HEK293 (cell line): Measurements from ENCODE around the gene KRT13.
A peak's percentile ranks its signal among the peaks of the same experiment; 100 is the strongest.

ENCODE experiments used
- CTCF ChIA-PET: fragments of 350-600 bp; formaldehyde crosslinking; extraction: SDS; loops from one replicate; lab custom pipeline; 2021; ENCODE audit warnings: antibody characterized with exemption; lab: Yijun Ruan, JAX
- POLR2A ChIA-PET: fragments of 300-600 bp; formaldehyde crosslinking; extraction: SDS; loops from one replicate; lab custom pipeline; 2020; ENCODE audit warnings: antibody characterized with exemption, inconsistent platforms; lab: Yijun Ruan, JAX
- H3K27ac ChIP-seq: fragments of 200-500 bp; sonication (Bioruptor generic); 2 replicates; pipeline ENCODE4 v1.5.1; 2014; ENCODE audit warnings: low read depth, low read length, control low read depth, inconsistent platforms; ENCODE audit errors: extremely low read depth
- H3K36me3 ChIP-seq, 2 experiments: fragments of 200-500 bp in 1 of 2; sonication (Bioruptor generic) in 1 of 2; 1 replicate in 1 of 2; 2 replicates in 1 of 2; pipeline ENCODE4 v1.5.1; 2014 to 2017; ENCODE audit warnings: inconsistent platforms in 2 of 2, low read length in 2 of 2; ENCODE audit not compliant: control insufficient read depth in 2 of 2, insufficient read depth in 1 of 2
- H3K4me1 ChIP-seq: fragments of 200-500 bp; sonication (Bioruptor generic); 2 replicates; pipeline ENCODE4 v1.5.1; 2014; ENCODE audit warnings: mild to moderate bottlenecking, low read length, inconsistent platforms; ENCODE audit not compliant: control insufficient read depth, insufficient read depth
- H3K4me3 ChIP-seq: 2 replicates; pipeline ENCODE4 v1.5.1; 2011; ENCODE audit warnings: low read depth, mild to moderate bottlenecking, control low read depth, low read length, moderate library complexity
- H3K9me3 ChIP-seq: fragments of 200-500 bp; sonication (Bioruptor generic); 2 replicates; pipeline ENCODE4 v1.5.1; 2014; ENCODE audit warnings: low read depth, low read length, inconsistent platforms; ENCODE audit not compliant: control insufficient read depth, insufficient read depth
- GFI1B ChIP-seq: fragments of 450-650 bp; formaldehyde crosslinking; IDR thresholded peaks from 2 replicates; pipeline ENCODE4 v1.5.1; 2016; ENCODE audit warnings: missing biosample characterization, missing genetic modification characterization
- GLIS1 ChIP-seq: fragments of 450-650 bp; formaldehyde crosslinking; IDR thresholded peaks from 2 replicates; pipeline ENCODE4 v1.5.1; 2016; ENCODE audit warnings: missing biosample characterization, missing genetic modification characterization
- OVOL3 ChIP-seq: fragments of 450-650 bp; formaldehyde crosslinking; IDR thresholded peaks from 2 replicates; pipeline ENCODE4 v1.5.1; 2016; ENCODE audit warnings: missing biosample characterization, missing genetic modification characterization
- YY1 ChIP-seq: fragments of 450-650 bp; formaldehyde crosslinking; IDR thresholded peaks from 2 replicates; pipeline ENCODE4 v1.5.1; 2018; ENCODE audit warnings: missing biosample characterization, missing genetic modification characterization
- ZBTB17 ChIP-seq: fragments of 450-650 bp; formaldehyde crosslinking; IDR thresholded peaks from 2 replicates; pipeline ENCODE4 v1.5.1; 2016; ENCODE audit warnings: missing biosample characterization, missing genetic modification characterization
- ZBTB8A ChIP-seq: fragments of 450-650 bp; formaldehyde crosslinking; IDR thresholded peaks from 2 replicates; pipeline ENCODE4 v1.5.1; 2016; ENCODE audit warnings: missing biosample characterization, missing genetic modification characterization
- ZIC2 ChIP-seq: fragments of 450-650 bp; formaldehyde crosslinking; IDR thresholded peaks from 2 replicates; pipeline ENCODE4 v1.5.1; 2016; ENCODE audit warnings: missing biosample characterization, missing genetic modification characterization
- ZNF112 ChIP-seq: fragments of 450-650 bp; formaldehyde crosslinking; IDR thresholded peaks from 2 replicates; pipeline ENCODE4 v1.5.0; 2017; ENCODE audit warnings: missing biosample characterization, missing genetic modification characterization
- ZNF114 ChIP-seq: fragments of 450-650 bp; formaldehyde crosslinking; IDR thresholded peaks from 2 replicates; pipeline ENCODE4 v1.5.0; 2017; ENCODE audit warnings: missing biosample characterization, missing genetic modification characterization
- ZNF138 ChIP-seq: fragments of 450-650 bp; formaldehyde crosslinking; IDR thresholded peaks from 2 replicates; pipeline ENCODE4 v1.5.1; 2016; ENCODE audit warnings: missing biosample characterization, missing genetic modification characterization, borderline replicate concordance
- ZNF146 ChIP-seq: fragments of 450-650 bp; formaldehyde crosslinking; IDR thresholded peaks from 2 replicates; pipeline ENCODE4 v1.5.1; 2016; ENCODE audit warnings: missing biosample characterization, missing genetic modification characterization
- ZNF169 ChIP-seq: fragments of 450-650 bp; formaldehyde crosslinking; IDR thresholded peaks from 2 replicates; pipeline ENCODE4 v1.5.1; 2016; ENCODE audit warnings: missing biosample characterization, missing genetic modification characterization
- ZNF2 ChIP-seq: fragments of 450-650 bp; formaldehyde crosslinking; IDR thresholded peaks from 2 replicates; pipeline ENCODE4 v1.5.1; 2016; ENCODE audit warnings: missing biosample characterization, missing genetic modification characterization
- ZNF248 ChIP-seq: fragments of 450-650 bp; formaldehyde crosslinking; IDR thresholded peaks from 2 replicates; pipeline ENCODE4 v1.5.1; 2017; ENCODE audit warnings: missing biosample characterization, missing genetic modification characterization
- ZNF324 ChIP-seq: fragments of 450-650 bp; formaldehyde crosslinking; IDR thresholded peaks from 2 replicates; pipeline ENCODE4 v1.5.1; 2016; ENCODE audit warnings: missing biosample characterization, missing genetic modification characterization
- ZNF423 ChIP-seq: fragments of 450-650 bp; formaldehyde crosslinking; IDR thresholded peaks from 2 replicates; pipeline ENCODE4 v1.5.1; 2016; ENCODE audit warnings: missing biosample characterization, missing genetic modification characterization
- ZNF510 ChIP-seq: fragments of 450-650 bp; formaldehyde crosslinking; IDR thresholded peaks from 2 replicates; pipeline ENCODE4 v1.5.1; 2018; ENCODE audit warnings: mild to moderate bottlenecking, missing genetic modification characterization, missing biosample characterization; ENCODE audit not compliant: insufficient replicate concordance
- ZNF548 ChIP-seq: fragments of 450-650 bp; formaldehyde crosslinking; IDR thresholded peaks from 2 replicates; pipeline ENCODE4 v1.5.1; 2016; ENCODE audit warnings: missing biosample characterization, missing genetic modification characterization
- ZNF610 ChIP-seq: fragments of 450-650 bp; formaldehyde crosslinking; IDR thresholded peaks from 2 replicates; pipeline ENCODE4 v1.5.1; 2016; ENCODE audit warnings: missing biosample characterization, missing genetic modification characterization, borderline replicate concordance
- ZNF624 ChIP-seq: fragments of 450-650 bp; formaldehyde crosslinking; IDR thresholded peaks from 2 replicates; pipeline ENCODE4 v1.5.1; 2017; ENCODE audit warnings: missing biosample characterization, missing genetic modification characterization
- ZNF664 ChIP-seq: fragments of 450-650 bp; formaldehyde crosslinking; IDR thresholded peaks from 2 replicates; pipeline ENCODE4 v1.5.1; 2016; ENCODE audit warnings: missing biosample characterization, missing genetic modification characterization
- ZSCAN30 ChIP-seq: fragments of 450-650 bp; IDR thresholded peaks from 2 replicates; pipeline ENCODE4 v1.5.1; 2018; ENCODE audit warnings: missing biosample characterization, mild to moderate bottlenecking, missing genetic modification characterization, moderate library complexity
- TF ChIP-seq, protein P1 (sequence below): fragments of 450-650 bp; formaldehyde crosslinking; IDR thresholded peaks from 2 replicates; pipeline ENCODE4 v1.5.1; 2016; ENCODE audit warnings: missing biosample characterization, missing genetic modification characterization
- TF ChIP-seq, protein P2 (sequence below): fragments of 450-650 bp; formaldehyde crosslinking; IDR thresholded peaks from 2 replicates; pipeline ENCODE4 v1.5.1; 2016; ENCODE audit warnings: missing biosample characterization, missing genetic modification characterization
- TF ChIP-seq, protein P3 (sequence below): fragments of 450-650 bp; formaldehyde crosslinking; IDR thresholded peaks from 2 replicates; pipeline ENCODE4; 2016; ENCODE audit warnings: missing biosample characterization, missing genetic modification characterization
- TF ChIP-seq, protein P4 (sequence below): fragments of 450-650 bp; formaldehyde crosslinking; IDR thresholded peaks from 2 replicates; pipeline ENCODE4 v1.5.1; 2016; ENCODE audit warnings: missing biosample characterization, missing genetic modification characterization
- TF ChIP-seq, protein P5 (sequence below): fragments of 450-650 bp; formaldehyde crosslinking; IDR thresholded peaks from 2 replicates; pipeline ENCODE4 v1.5.1; 2016; ENCODE audit warnings: missing biosample characterization, missing genetic modification characterization

The KRT13 gene

DNA sequence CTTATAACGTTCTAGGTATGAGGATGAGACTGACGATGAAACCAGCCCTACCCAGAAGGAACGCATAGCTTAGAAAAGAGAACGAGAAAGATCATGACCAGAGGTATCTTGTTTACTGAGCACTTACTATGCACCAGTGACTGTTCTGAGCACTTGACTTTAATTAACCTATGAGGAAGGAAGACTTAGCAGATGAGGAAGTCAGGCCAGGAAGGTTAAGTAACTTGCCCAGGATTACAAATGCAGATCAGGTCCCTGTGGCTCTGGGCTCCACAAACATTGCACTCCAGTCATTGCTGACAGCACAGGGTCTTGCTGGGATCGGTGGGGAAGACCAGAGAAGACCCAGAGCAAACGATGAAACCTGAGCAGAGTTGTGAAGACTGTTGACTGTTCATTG lies 7.1 kb downstream of the KRT13 start:
- CTCF ChIA-PET = interaction anchor here (0.6 to 3.1 kb wide), 13 partner anchors 10 to 689 kb away, joined by 3 to 25 read pairs (median 4); partner anchors contain the start of gene KRT35
- H3K4me3 ChIP-seq = no peak overlapping the region
- POLR2A ChIA-PET = no interaction called here
- peak; percentile 96 for TF ChIP-seq ZNF664
- TF ChIP-seq ZNF114 (tag by site-specific recombination) = no peak
- peak; percentile 59 for TF ChIP-seq ZBTB17
- H3K36me3 ChIP-seq = no peaks in the 10 kb centered on the region
- peaks cover 2% of the 10 kb centered on the region for H3K4me1 ChIP-seq
- H3K27ac ChIP-seq = no peak overlapping the region
- no peaks in the 10 kb centered on the region for H3K9me3 ChIP-seq

DNA sequence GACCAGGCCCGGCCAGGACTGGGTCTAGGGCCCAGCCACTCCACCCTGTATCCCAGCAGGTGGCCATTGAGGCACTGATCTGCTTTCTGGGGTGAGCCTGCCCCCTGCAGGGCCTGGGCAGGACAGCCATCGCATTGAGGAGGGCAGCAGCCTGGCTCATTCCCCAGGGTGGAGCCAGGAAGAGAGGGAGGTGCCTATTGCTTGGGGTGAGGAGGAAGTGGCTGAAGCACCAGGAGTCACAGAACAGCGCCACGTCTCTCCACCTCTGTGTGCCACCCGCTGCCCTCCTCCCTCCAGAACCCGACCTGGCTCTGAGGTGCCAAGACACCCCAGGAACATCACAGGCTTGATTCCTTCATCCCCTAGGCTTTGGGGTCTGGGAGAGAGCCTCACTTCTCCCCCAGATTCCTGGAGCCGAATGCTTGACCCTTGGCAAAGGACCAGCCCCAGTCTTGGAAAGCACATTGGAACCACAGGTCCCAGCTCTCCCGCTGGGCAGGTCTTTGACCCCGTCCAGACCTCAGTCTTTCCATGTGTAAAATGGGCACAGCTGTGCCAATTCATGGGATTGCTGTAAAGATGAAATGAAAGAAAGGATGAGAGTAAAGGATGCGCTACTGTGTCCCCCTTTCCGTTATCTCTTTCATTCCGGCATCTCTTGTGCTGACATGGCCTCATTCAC lies 8.5 kb downstream of the KRT13 start:
- Histone ChIP-seq H3K27ac (no peak overlapping the region), H3K4me3 (no peak overlapping the region), H3K4me1 (peaks cover 6% of the 10 kb centered on the region), H3K36me3 (no peaks in the 10 kb centered on the region), H3K9me3 (no peaks in the 10 kb centered on the region)
- POLR2A ChIA-PET = no interaction called here
- CTCF ChIA-PET = interaction anchor here (0.6 to 3.2 kb wide), 23 partner anchors 9 to 639 kb away, joined by 3 to 25 read pairs (median 5); partner anchors contain the start of genes KRT13, KRT17 and KRT35
- TF ChIP-seq, protein P1, sequence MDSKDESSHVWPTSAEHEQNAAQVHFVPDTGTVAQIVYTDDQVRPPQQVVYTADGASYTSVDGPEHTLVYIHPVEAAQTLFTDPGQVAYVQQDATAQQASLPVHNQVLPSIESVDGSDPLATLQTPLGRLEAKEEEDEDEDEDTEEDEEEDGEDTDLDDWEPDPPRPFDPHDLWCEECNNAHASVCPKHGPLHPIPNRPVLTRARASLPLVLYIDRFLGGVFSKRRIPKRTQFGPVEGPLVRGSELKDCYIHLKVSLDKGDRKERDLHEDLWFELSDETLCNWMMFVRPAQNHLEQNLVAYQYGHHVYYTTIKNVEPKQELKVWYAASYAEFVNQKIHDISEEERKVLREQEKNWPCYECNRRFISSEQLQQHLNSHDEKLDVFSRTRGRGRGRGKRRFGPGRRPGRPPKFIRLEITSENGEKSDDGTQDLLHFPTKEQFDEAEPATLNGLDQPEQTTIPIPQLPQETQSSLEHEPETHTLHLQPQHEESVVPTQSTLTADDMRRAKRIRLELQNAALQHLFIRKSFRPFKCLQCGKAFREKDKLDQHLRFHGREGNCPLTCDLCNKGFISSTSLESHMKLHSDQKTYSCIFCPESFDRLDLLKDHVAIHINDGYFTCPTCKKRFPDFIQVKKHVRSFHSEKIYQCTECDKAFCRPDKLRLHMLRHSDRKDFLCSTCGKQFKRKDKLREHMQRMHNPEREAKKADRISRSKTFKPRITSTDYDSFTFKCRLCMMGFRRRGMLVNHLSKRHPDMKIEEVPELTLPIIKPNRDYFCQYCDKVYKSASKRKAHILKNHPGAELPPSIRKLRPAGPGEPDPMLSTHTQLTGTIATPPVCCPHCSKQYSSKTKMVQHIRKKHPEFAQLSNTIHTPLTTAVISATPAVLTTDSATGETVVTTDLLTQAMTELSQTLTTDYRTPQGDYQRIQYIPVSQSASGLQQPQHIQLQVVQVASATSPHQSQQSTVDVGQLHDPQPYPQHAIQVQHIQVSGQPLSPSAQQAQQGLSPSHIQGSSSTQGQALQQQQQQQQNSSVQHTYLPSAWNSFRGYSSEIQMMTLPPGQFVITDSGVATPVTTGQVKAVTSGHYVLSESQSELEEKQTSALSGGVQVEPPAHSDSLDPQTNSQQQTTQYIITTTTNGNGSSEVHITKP (tag by site-specific recombination) = peak; percentile 61
- TF ChIP-seq ZNF324 (tag by site-specific recombination) = no peak
- TF ChIP-seq ZNF138 (tag by site-specific recombination) = no peak
- TF ChIP-seq, protein P2, sequence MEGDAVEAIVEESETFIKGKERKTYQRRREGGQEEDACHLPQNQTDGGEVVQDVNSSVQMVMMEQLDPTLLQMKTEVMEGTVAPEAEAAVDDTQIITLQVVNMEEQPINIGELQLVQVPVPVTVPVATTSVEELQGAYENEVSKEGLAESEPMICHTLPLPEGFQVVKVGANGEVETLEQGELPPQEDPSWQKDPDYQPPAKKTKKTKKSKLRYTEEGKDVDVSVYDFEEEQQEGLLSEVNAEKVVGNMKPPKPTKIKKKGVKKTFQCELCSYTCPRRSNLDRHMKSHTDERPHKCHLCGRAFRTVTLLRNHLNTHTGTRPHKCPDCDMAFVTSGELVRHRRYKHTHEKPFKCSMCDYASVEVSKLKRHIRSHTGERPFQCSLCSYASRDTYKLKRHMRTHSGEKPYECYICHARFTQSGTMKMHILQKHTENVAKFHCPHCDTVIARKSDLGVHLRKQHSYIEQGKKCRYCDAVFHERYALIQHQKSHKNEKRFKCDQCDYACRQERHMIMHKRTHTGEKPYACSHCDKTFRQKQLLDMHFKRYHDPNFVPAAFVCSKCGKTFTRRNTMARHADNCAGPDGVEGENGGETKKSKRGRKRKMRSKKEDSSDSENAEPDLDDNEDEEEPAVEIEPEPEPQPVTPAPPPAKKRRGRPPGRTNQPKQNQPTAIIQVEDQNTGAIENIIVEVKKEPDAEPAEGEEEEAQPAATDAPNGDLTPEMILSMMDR (tag by site-specific recombination) = peak; percentile 95
- TF ChIP-seq YY1 = no peak
- TF ChIP-seq ZNF548 (tag by site-specific recombination) = no peak
- no peak for TF ChIP-seq ZNF146 (tag by site-specific recombination)
- no peak for TF ChIP-seq ZNF510 (tag by site-specific recombination)
- TF ChIP-seq, protein P3, sequence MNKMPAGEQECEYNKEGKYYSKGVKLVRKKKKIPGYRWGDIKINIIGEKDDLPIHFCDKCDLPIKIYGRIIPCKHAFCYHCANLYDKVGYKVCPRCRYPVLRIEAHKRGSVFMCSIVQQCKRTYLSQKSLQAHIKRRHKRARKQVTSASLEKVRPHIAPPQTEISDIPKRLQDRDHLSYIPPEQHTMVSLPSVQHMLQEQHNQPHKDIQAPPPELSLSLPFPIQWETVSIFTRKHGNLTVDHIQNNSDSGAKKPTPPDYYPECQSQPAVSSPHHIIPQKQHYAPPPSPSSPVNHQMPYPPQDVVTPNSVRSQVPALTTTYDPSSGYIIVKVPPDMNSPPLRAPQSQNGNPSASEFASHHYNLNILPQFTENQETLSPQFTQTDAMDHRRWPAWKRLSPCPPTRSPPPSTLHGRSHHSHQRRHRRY (tag by site-specific recombination) = no peak
- no peak for TF ChIP-seq ZNF610
- no peak for TF ChIP-seq OVOL3 (tag by site-specific recombination)
- peak; percentile 78 for TF ChIP-seq ZSCAN30 (tag by site-specific recombination)
- TF ChIP-seq ZNF423 (tag by site-specific recombination) = peak; percentile 59
- no peak for TF ChIP-seq ZNF624
- no peak for TF ChIP-seq GFI1B
- TF ChIP-seq ZNF248 = no peak
- TF ChIP-seq ZNF112 = no peak
- TF ChIP-seq, protein P4, sequence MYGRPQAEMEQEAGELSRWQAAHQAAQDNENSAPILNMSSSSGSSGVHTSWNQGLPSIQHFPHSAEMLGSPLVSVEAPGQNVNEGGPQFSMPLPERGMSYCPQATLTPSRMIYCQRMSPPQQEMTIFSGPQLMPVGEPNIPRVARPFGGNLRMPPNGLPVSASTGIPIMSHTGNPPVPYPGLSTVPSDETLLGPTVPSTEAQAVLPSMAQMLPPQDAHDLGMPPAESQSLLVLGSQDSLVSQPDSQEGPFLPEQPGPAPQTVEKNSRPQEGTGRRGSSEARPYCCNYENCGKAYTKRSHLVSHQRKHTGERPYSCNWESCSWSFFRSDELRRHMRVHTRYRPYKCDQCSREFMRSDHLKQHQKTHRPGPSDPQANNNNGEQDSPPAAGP = no peak; the same call in none of the 2 replicates
- TF ChIP-seq GLIS1 = peak; percentile 65
- TF ChIP-seq ZBTB8A = peak; percentile 31; the same call in 1 of the 2 replicates
- 0 out of 2 replicates have a peak, but pooled peaks have one; percentile 34 for TF ChIP-seq ZNF2 (tag by site-specific recombination)
- peak; percentile 89 for TF ChIP-seq ZIC2 (tag by site-specific recombination)
- peak; percentile 78 for TF ChIP-seq ZBTB17
- TF ChIP-seq, protein P5, sequence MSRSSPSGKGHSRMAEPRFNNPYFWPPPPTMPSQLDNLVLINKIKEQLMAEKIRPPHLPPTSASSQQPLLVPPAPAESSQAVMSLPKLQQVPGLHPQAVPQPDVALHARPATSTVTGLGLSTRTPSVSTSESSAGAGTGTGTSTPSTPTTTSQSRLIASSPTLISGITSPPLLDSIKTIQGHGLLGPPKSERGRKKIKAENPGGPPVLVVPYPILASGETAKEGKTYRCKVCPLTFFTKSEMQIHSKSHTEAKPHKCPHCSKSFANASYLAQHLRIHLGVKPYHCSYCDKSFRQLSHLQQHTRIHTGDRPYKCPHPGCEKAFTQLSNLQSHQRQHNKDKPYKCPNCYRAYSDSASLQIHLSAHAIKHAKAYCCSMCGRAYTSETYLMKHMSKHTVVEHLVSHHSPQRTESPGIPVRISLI (tag by site-specific recombination) = no peak
- TF ChIP-seq ZNF169 (tag by site-specific recombination) = no peak
